Activated CD4-positive, alpha-beta T cell treated with anti-CD3 and anti-CD28 coated beads for 36 hours (primary cell): ENCODE data around the gene COX7A1. TPM values are rescaled to one million over a fixed set of nuclear protein-coding genes. Genes with fewer than 3 reads are reported as not detected.

Experiments
- ATAC-seq: fragments of 200-7000 bp; cut with Tn5 transposase; one replicate; pipeline ENCODE4 v1.10.0; 2021; ENCODE audit warnings: mild to moderate bottlenecking, moderate library complexity
- CTCF ChIA-PET: fragments of 350-600 bp; sonication (Branson Sonifier 250); formaldehyde crosslinking; loops from one replicate; lab custom pipeline; 2021; ENCODE audit warnings: antibody characterized with exemption; lab: Charles Lee
- POLR2A ChIA-PET: fragments of 350-600 bp; sonication (Branson Sonifier 250); formaldehyde crosslinking; loops from one replicate; lab custom pipeline; 2021; ENCODE audit warnings: antibody characterized with exemption, inconsistent platforms; lab: Charles Lee
- DNase-seq: peaks from one replicate; pipeline ENCODE4 v3.0.0-alpha.2; 2020
- H3K27ac Mint-ChIP-seq: one replicate; pipeline ENCODE4 v1.8.0; 2021; ENCODE audit warnings: mixed read lengths
- H3K27me3 Mint-ChIP-seq: one replicate; pipeline ENCODE4 v1.8.0; 2021; ENCODE audit warnings: mixed read lengths
- H3K36me3 Mint-ChIP-seq: one replicate; pipeline ENCODE4 v1.8.0; 2021; ENCODE audit warnings: low read depth, mixed read lengths
- H3K4me1 Mint-ChIP-seq: one replicate; pipeline ENCODE4 v1.8.0; 2021; ENCODE audit warnings: mixed read lengths
- H3K4me3 Mint-ChIP-seq: one replicate; pipeline ENCODE4 v1.8.0; 2021; ENCODE audit warnings: mild to moderate bottlenecking, moderate library complexity, mixed read lengths
- H3K9me3 Mint-ChIP-seq: one replicate; pipeline ENCODE4 v1.8.0; 2021; ENCODE audit warnings: low read depth, mixed read lengths
- intact Hi-C, 2 experiments: fragments of 100-400 bp; cut with DNase I in 1 of 2; cut with micrococcal nuclease in 1 of 2; formaldehyde crosslinking; loops; one replicate each; pipeline versions ENCODE4 v1.14.2 to v1.15.1; 2022 to 2024; cut with DNase I, micrococcal nuclease
- total RNA-seq, 2 experiments: library from RNA; stranded (reverse); gene quantifications; one replicate each; pipeline ENCODE4 v1.2.3, GENCODE V29; 2021

COX7A1 gene
- total RNA-seq, 2 experiments from 2014 or later = not detected

DNA sequence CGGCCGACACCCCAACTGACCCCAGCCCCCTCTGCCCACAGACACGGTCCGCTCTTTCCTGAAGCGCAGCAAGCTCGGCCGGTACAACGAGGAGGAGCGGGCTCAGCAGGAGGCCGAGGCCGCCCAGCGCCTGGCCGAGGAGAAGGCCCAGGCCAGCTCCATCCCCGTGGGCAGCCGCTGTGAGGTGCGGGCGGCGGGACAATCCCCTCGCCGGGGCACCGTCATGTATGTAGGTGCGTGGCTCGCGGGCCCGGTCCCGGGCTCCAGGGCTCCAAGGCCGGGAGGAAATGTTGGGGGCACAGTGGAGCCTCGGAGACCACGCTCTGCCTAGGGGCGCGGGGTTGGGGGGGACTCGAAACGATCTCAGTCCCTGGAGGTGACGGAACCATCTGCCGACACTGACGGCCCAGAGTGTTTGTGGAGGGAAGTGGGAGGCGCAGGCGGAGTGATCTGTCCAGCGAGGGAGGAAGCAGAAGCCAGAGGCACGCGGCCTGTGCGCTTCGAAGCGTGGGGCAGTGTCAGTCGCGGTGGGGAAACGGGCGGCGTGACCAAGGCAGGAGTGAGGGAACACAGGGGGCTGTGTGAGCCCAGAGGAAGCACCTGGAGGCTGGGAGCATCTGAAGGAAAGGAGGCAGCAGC lies 30.6 kb downstream of the COX7A1 start:
- ChIA-PET CTCF (no interaction called here), POLR2A (no interaction called here)
- peaks cover 27% of the 10 kb centered on the region for H3K36me3 Mint-ChIP-seq
- ATAC-seq = no peak
- no peak overlapping the region for H3K4me3 Mint-ChIP-seq
- no peaks in the 10 kb centered on the region for H3K9me3 Mint-ChIP-seq
- no peaks in the 10 kb centered on the region for H3K27me3 Mint-ChIP-seq
- intact Hi-C loops = loop anchor here in 1 of 2 experiments (10.0 kb wide), 1 partner anchor 363 kb away; the partner anchor contains the start of gene ZNF566
- H3K27ac Mint-ChIP-seq = no peak overlapping the region
- no peak for DNase-seq
- H3K4me1 Mint-ChIP-seq = peaks cover 20% of the 10 kb centered on the region

DNA sequence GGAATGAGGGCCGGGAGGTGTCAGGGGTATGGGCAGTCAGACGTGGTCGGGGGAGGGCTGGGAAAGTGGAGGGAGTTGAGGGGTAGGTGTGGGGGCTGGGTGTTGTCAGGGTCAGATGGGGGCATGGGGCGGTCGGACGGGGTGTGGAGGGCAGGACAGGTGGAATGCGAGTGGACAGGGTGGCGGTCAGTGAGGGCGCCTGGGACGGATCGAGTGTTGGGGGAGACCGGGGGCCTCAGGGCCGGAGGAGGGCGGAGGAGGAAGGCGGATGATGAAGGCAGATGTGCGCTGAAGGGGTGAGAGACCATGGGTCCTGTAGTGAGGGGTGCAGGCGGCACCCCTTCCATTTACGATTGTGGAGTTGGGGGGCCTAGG lies 31.3 kb downstream of the COX7A1 start:
- no peaks in the 10 kb centered on the region for H3K9me3 Mint-ChIP-seq
- peaks cover 31% of the 10 kb centered on the region for H3K36me3 Mint-ChIP-seq
- intact Hi-C loops = loop anchor here in 1 of 2 experiments (10.0 kb wide), 1 partner anchor 364 kb away; the partner anchor contains the start of gene ZNF566
- ATAC-seq = no peak
- no peak for DNase-seq
- ChIA-PET POLR2A (no interaction called here), CTCF (no interaction called here)
- peaks cover 25% of the 10 kb centered on the region for H3K4me1 Mint-ChIP-seq
- no peaks in the 10 kb centered on the region for H3K27me3 Mint-ChIP-seq
- H3K27ac Mint-ChIP-seq = no peak overlapping the region
- H3K4me3 Mint-ChIP-seq = no peak overlapping the region

DNA sequence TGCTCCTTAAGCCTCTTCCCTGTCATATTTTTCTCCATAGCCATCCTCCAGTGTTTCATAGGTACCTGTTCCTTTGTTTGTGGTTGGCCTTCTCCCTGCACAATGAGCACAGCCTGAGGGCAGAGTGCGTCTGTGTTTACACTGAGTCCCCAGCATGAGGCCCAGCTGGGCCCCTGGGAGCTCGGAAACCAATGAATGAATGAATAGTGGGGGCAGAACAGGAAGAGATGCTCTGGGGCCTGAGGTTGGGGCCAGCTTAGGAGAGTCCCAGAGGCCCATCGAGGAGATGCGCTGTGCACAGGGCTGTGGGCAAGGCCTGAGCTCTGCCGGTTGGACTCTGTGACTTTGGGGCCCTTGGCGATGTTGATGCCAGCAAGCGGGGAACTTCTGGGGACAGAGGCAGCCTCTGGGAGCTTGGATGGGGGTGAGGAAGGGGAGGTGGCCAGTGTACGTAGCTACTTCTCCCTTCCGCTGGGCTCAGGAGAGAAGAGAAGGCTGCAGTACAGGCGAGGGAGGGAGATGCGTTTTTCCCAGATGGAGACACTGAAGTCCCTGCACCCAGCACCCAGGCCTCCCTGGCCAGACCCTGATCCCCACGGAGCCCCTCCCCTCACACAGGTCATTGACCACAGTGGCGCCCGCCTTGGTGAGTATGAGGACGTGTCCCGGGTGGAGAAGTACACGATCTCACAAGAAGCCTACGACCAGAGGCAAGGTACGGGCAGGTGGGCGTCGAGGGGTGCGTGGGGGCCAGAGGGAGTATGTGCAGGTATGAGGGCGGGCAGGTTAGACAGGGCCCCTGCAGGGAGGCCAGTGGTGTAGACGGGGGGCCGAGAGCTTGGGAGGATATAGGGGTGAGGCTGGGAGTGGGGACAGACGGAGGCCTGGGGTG lies 31.9 kb downstream of the COX7A1 start:
- ChIA-PET CTCF (interaction anchor here (1.0 to 1.2 kb wide), 2 partner anchors 8 to 50 kb away, joined by 5 to 6 read pairs; no protein-coding TSS in a partner anchor), POLR2A (no interaction called here)
- Mint-ChIP-seq H3K27me3 (no peaks in the 10 kb centered on the region), H3K4me1 (peaks cover 20% of the 10 kb centered on the region), H3K9me3 (no peaks in the 10 kb centered on the region), H3K36me3 (peaks cover 24% of the 10 kb centered on the region), H3K4me3 (no peak overlapping the region), H3K27ac (no peak overlapping the region)
- no peak for DNase-seq
- intact Hi-C loops = loop anchor here in 1 of 2 experiments (10.0 kb wide), 1 partner anchor 364 kb away; the partner anchor contains the start of gene ZNF566
- no peak for ATAC-seq

- H3K36me3 Mint-ChIP-seq = peaks cover 36% of the 10 kb centered on the region
- H3K4me1 Mint-ChIP-seq = peaks cover 31% of the 10 kb centered on the region
- DNase-seq (no peak), ATAC-seq (no peak)
- H3K27me3 Mint-ChIP-seq = no peaks in the 10 kb centered on the region
- CTCF ChIA-PET = interaction anchor here (0.6 to 1.2 kb wide), 2 partner anchors 12 to 169 kb away, joined by 3 to 4 read pairs; no protein-coding TSS in a partner anchor
- H3K4me3 Mint-ChIP-seq = peak overlapping the region; percentile 98
- intact Hi-C loops = loop anchor here (5.0 to 10.0 kb wide), 2 partner anchors 401 to 1101 kb away; partner anchors contain the start of genes KMT2B (in 1 of the 2) and ZNF383 (in 1 of the 2)
- no peaks in the 10 kb centered on the region for H3K9me3 Mint-ChIP-seq
- POLR2A ChIA-PET = no interaction called here
- H3K27ac Mint-ChIP-seq = peak overlapping the region; percentile 93
Measured at GRCh38 chr19:36116344-36116637, 36.0 kb downstream of the COX7A1 start.

DNA sequence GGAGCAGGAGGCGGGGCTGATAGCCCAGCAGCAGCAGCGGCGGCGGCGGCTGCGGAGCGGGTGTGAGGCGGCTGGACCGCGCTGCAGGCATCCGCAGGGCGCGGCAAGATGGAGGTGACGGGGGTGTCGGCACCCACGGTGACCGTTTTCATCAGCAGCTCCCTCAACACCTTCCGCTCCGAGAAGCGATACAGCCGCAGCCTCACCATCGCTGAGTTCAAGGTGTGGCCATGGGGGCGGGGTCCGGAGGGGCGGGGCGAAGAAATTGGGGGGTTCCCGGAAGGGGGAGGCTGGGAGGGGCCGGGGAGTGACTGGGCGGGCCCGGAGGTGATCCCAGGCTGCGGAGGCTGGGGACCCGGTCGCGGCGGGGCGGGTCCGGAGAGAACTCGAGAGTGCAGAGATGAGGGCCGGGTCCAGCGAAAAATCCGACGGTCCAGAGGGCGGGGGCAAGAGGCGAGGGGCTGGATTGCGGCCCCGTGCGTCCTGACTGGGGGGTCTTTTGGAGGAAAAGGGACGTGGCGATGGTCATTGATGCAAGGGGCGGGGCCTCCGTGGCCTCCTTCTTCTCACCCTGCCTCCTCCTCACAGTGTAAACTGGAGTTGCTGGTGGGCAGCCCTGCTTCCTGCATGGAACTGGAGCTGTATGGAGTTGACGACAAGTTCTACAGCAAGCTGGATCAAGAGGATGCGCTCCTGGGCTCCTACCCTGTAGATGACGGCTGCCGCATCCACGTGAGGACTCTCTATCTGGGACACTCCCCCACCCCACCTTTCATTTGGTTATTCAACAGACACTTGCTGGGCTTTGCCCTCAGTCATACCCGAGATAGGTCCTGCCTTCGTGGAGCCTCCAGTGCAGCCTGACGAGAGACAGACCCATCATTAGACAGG lies 36.5 kb downstream of the COX7A1 start, which contains the start of gene TBCB:
Gene TBCB (plus strand): TSS at position 16 of the 891 bp plus-strand sequence. CDS start 93 bp downstream, at position 109.
- H3K9me3 Mint-ChIP-seq = no peaks in the 10 kb centered on the region
- H3K4me1 Mint-ChIP-seq = peaks cover 31% of the 10 kb centered on the region
- DNase-seq (peak; percentile 96), ATAC-seq (peak; percentile 55)
- peak within 1 kb of the TSS; percentile 93 for H3K27ac Mint-ChIP-seq
- H3K4me3 Mint-ChIP-seq = peak within 1 kb of the TSS; percentile 98
- ChIA-PET CTCF (interaction anchor here (0.8 to 1.2 kb wide), 4 partner anchors 12 to 62 kb away, joined by 3 to 8 read pairs (median 4); partner anchors contain the start of gene THAP8), POLR2A (interaction anchor here (0.7 to 1.3 kb wide), 7 partner anchors 8 to 102 kb away, joined by 3 to 12 read pairs (median 5); partner anchors contain the start of genes ALKBH6, CAPNS1, THAP8 and ZNF146)
- H3K27me3 Mint-ChIP-seq = no peaks in the 10 kb centered on the region
- intact Hi-C loops = loop anchor here (1.0 to 10.0 kb wide), 22 partner anchors 12 to 1102 kb away; partner anchors contain the start of genes ALKBH6 (in 2 of the 2), THAP8 (in 2 of the 2), WDR62 (in 2 of the 2) and ARHGAP33 (in 1 of the 2)
- peaks cover 38% of the 10 kb centered on the region for H3K36me3 Mint-ChIP-seq

- Mint-ChIP-seq H3K4me1 (peaks cover 29% of the 10 kb centered on the region), H3K27me3 (no peaks in the 10 kb centered on the region), H3K9me3 (no peaks in the 10 kb centered on the region), H3K36me3 (peaks cover 36% of the 10 kb centered on the region), H3K27ac (peak within 1 kb of the TSS; percentile 93), H3K4me3 (peak within 1 kb of the TSS; percentile 98)
- intact Hi-C loops = loop anchor here (1.0 to 10.0 kb wide), 22 partner anchors 12 to 1102 kb away; partner anchors contain the start of genes ALKBH6 (in 2 of the 2), THAP8 (in 2 of the 2), WDR62 (in 2 of the 2) and ARHGAP33 (in 1 of the 2)
- POLR2A ChIA-PET = interaction anchor here (0.6 to 1.3 kb wide), 10 partner anchors 9 to 132 kb away, joined by 3 to 12 read pairs (median 4); partner anchors contain the start of genes ALKBH6, CAPNS1, THAP8 and ZNF146
- DNase-seq = peak; percentile 99
- peak; percentile 95 for ATAC-seq
- CTCF ChIA-PET = interaction anchor here (0.8 to 1.1 kb wide), 4 partner anchors 13 to 61 kb away, joined by 3 to 8 read pairs (median 3); partner anchors contain the start of gene THAP8
Measured at GRCh38 chr19:36114721-36115452, 37.4 kb downstream of the COX7A1 start, which contains the start of gene POLR2I. Gene POLR2I (minus strand): TSS chr19:36114875. CDS start chr19:36114856, 19 bp downstream.

GRCh38 chr19:36113894-36114720 lies 38.1 kb downstream of the COX7A1 start:
- Mint-ChIP-seq H3K9me3 (no peaks in the 10 kb centered on the region), H3K4me1 (peaks cover 28% of the 10 kb centered on the region), H3K27ac (peak overlapping the region; percentile 93), H3K36me3 (peaks cover 32% of the 10 kb centered on the region), H3K4me3 (peak overlapping the region; percentile 98), H3K27me3 (no peaks in the 10 kb centered on the region)
- CTCF ChIA-PET = interaction anchor here (0.6 to 1.4 kb wide), 6 partner anchors 14 to 54 kb away, joined by 3 to 8 read pairs (median 3); no protein-coding TSS in a partner anchor
- POLR2A ChIA-PET = interaction anchor here (0.6 to 1.3 kb wide), 2 partner anchors 60 to 131 kb away, joined by 4 to 5 read pairs; partner anchors contain the start of gene THAP8
- intact Hi-C loops = loop anchor here (2.0 to 10.0 kb wide), 3 partner anchors 373 to 737 kb away; partner anchors contain the start of genes KMT2B (in 1 of the 2) and ZNF345 (in 1 of the 2)
- DNase-seq (peak; percentile 53), ATAC-seq (no peak)

DNA sequence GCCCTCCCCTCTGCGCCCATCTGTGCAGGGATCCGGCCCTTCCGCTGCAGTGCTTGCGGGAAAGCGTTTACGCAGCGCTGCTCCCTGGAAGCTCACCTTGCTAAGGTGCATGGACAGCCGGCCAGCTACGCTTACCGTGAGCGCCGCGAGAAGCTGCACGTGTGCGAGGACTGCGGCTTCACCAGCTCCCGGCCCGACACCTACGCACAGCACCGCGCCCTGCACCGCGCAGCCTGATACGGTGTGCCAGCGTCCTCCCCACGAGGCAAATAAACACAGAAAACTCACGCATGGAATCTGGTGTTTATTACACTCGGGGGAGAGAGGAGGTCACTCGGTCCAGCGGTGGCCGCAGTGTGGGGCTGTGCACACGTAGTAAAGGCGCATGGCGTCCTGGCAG lies 38.8 kb downstream of the COX7A1 start:
- ChIA-PET CTCF (interaction anchor here (0.6 to 1.4 kb wide), 2 partner anchors 15 to 52 kb away, joined by 3 read pairs; no protein-coding TSS in a partner anchor), POLR2A (no interaction called here)
- intact Hi-C loops = loop anchor here in 1 of 2 experiments (10.0 kb wide), 1 partner anchor 399 kb away; the partner anchor contains the start of gene KMT2B
- peaks cover 35% of the 10 kb centered on the region for H3K36me3 Mint-ChIP-seq
- H3K4me1 Mint-ChIP-seq = peaks cover 28% of the 10 kb centered on the region
- peak overlapping the region; percentile 98 for H3K4me3 Mint-ChIP-seq
- H3K27ac Mint-ChIP-seq = peak overlapping the region; percentile 93
- DNase-seq (no peak), ATAC-seq (no peak)
- H3K27me3 Mint-ChIP-seq = no peaks in the 10 kb centered on the region
- H3K9me3 Mint-ChIP-seq = no peaks in the 10 kb centered on the region

DNA sequence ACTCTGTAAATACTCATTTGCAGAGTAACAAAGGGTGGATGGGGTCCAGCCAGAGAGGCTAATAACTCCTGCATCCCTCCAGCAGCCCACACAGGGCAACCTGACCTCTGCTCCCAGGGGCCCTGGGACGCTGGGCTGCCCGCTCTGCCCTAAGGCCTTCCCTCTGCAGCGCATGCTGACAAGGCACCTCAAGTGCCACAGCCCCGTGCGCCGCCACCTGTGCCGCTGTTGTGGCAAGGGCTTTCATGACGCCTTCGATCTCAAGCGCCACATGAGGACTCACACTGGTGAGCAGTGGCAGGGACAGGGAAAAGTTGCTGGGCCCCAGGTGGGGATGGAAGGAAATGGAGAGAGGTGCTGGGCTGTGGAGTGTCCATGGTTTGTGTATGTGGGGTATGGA lies 39.6 kb downstream of the COX7A1 start:
- intact Hi-C loops = loop anchor here in 1 of 2 experiments (10.0 kb wide), 1 partner anchor 398 kb away; the partner anchor contains the start of gene KMT2B
- no peak overlapping the region for H3K27ac Mint-ChIP-seq

More for the DNA sequence above, 39.6 kb downstream of the COX7A1 start:
- ATAC-seq = no peak
- CTCF ChIA-PET = interaction anchor here (1.4 kb wide), 1 partner anchor 15 kb away, joined by 3 read pairs; no protein-coding TSS in a partner anchor
- peaks cover 25% of the 10 kb centered on the region for H3K4me1 Mint-ChIP-seq
- peaks cover 32% of the 10 kb centered on the region for H3K36me3 Mint-ChIP-seq
- H3K9me3 Mint-ChIP-seq = no peaks in the 10 kb centered on the region
- peak overlapping the region; percentile 98 for H3K4me3 Mint-ChIP-seq
- DNase-seq = no peak
- POLR2A ChIA-PET = no interaction called here
- H3K27me3 Mint-ChIP-seq = no peaks in the 10 kb centered on the region
